Left lung (tissue), 10 donors: ENCODE results near the gene GMDS. TPM values are rescaled to one million over a fixed set of nuclear protein-coding genes. Genes with fewer than 3 reads are reported as not detected.

Source experiments
- ATAC-seq: fragments of 200-7000 bp; cut with Tn5 transposase; one replicate; pipeline ENCODE4 v1.9.1; 2020; ENCODE audit warnings: moderate library complexity
- DNase-seq, 4 donors: peaks; one replicate each; pipeline ENCODE4 v3.0.0-alpha.2; 2013 to 2020
- H3K27ac ChIP-seq, 2 donors: fragments of 200-600 bp; sonication (generic) in 1 of 2; one replicate each; pipeline versions ENCODE4 v1.5.0 to v1.8.0; 2020 to 2021
- H3K27me3 ChIP-seq, 2 donors: fragments of 200-600 bp; sonication (generic) in 1 of 2; one replicate each; pipeline versions ENCODE4 v1.5.0 to v1.8.0; 2020 to 2021
- H3K36me3 ChIP-seq, 2 donors: fragments of 200-600 bp; sonication (generic) in 1 of 2; one replicate each; pipeline versions ENCODE4 v1.5.0 to v1.8.0; 2020 to 2021
- H3K4me1 ChIP-seq, 2 donors: fragments of 200-600 bp; one replicate each; pipeline ENCODE4 v1.8.0; 2021
- H3K4me3 ChIP-seq, 2 donors: fragments of 200-600 bp; sonication (generic) in 1 of 2; one replicate each; pipeline versions ENCODE4 v1.5.0 to v1.8.0; 2020 to 2021; ENCODE audit warnings: mild to moderate bottlenecking in 1 of 2
- H3K9me3 ChIP-seq, 2 donors: fragments of 200-600 bp; sonication (generic) in 1 of 2; one replicate each; pipeline versions ENCODE4 v1.5.0 to v1.8.0; 2020 to 2021
- intact Hi-C, 2 donors: fragments of 100-400 bp; cut with DNase I; formaldehyde crosslinking; loops; one replicate each; pipeline versions ENCODE4 v1.11.2 to v1.14.2; 2022
- polyA plus RNA-seq, 6 donors: library from polyadenylated mRNA; unstranded; fragments of 120-200 nt; gene quantifications; one replicate each; pipeline ENCODE4 v1.2.1, GENCODE V29; 2013; ENCODE audit not compliant: insufficient read length in 6 of 6
- total RNA-seq, 2 donors: library from RNA; stranded (reverse); fragmentation: NEBNext Ultra II Directional; extraction: Animal tissue kit (Norgen Biotek cat#: 25700); gene quantifications; one replicate each; pipeline ENCODE4 v1.2.1, GENCODE V29; 2021
- TF ChIP-seq, protein P1 (sequence below), 2 donors: fragments of 200-600 bp; sonication (generic) in 1 of 2; IDR thresholded peaks; one replicate each; pipeline versions ENCODE4 v1.5.0 to v1.8.0; 2021; ENCODE audit warnings: antibody characterized with exemption in 2 of 2
- donor health status: DM: no; HTN: yes; CAD: no.
- donor health status: DM: no; HTN: no; CAD: no.

GMDS gene
- total and polyA plus RNA-seq, 8 donors, result 16.5 to 25.4 (median 21.2) TPM

DNA sequence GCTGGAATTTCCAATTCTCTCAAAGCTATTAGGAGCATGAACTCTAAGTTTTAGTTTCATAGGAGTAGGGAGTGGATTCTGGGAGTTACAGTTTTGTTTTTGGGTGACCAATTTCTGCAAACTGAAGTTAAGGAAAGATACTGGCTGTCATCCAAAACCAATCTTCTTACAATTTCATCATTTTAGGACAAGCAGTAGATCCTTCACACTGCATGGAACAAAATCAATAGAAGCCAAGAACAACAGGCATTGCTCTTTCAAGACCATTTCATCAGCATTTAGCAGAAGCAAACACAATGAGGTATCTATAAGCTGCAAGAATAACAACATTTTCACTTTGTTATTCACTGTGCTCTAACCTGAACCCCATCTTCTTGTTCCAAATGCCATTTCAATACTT is 173.0 kb downstream of the GMDS start:
- no peaks in the 10 kb centered on the region for H3K36me3 ChIP-seq
- TF ChIP-seq, protein P1, sequence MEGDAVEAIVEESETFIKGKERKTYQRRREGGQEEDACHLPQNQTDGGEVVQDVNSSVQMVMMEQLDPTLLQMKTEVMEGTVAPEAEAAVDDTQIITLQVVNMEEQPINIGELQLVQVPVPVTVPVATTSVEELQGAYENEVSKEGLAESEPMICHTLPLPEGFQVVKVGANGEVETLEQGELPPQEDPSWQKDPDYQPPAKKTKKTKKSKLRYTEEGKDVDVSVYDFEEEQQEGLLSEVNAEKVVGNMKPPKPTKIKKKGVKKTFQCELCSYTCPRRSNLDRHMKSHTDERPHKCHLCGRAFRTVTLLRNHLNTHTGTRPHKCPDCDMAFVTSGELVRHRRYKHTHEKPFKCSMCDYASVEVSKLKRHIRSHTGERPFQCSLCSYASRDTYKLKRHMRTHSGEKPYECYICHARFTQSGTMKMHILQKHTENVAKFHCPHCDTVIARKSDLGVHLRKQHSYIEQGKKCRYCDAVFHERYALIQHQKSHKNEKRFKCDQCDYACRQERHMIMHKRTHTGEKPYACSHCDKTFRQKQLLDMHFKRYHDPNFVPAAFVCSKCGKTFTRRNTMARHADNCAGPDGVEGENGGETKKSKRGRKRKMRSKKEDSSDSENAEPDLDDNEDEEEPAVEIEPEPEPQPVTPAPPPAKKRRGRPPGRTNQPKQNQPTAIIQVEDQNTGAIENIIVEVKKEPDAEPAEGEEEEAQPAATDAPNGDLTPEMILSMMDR (IDR thresholded peaks at IDR 0.05), result no peak
- ATAC-seq (no peak), DNase-seq (no peak)
- no peaks in the 10 kb centered on the region for H3K27me3 ChIP-seq
- H3K4me3 ChIP-seq, result no peak overlapping the region
- no peaks in the 10 kb centered on the region for H3K4me1 ChIP-seq
- H3K27ac ChIP-seq, result no peak overlapping the region
- H3K9me3 ChIP-seq, result peaks cover 0 to 3% of the 10 kb centered on the region in 2 donors
- intact Hi-C loops, result no loop called here

DNA sequence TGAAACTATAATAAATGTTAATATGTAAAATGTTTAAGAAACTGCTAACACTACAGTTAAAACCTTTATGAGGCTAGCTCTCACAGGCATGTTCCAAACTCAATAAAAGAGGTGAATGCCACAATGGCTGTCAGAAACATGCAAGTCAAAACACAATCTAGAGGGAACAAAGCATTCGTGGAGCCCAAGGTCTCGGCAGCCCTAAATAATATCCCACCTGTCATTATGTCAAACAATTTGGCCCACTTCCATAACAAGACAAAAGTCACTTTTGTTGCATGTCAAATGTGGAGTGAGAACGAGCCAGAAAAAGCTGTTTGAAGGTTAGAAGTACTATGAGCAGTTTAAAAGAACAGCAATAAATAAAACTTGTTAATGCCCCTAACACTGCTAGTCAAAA is 181.9 kb downstream of the GMDS start:
- ATAC-seq (no peak), DNase-seq (no peak)
- TF ChIP-seq, protein P1 (IDR thresholded peaks at IDR 0.05), result no peak
- no peaks in the 10 kb centered on the region for H3K27me3 ChIP-seq
- H3K9me3 ChIP-seq, result no peaks in the 10 kb centered on the region
- no peaks in the 10 kb centered on the region for H3K36me3 ChIP-seq
- intact Hi-C loops, result no loop called here
- H3K27ac ChIP-seq, result no peak overlapping the region
- no peaks in the 10 kb centered on the region for H3K4me1 ChIP-seq
- no peak overlapping the region for H3K4me3 ChIP-seq

GRCh38 chr6:2061880-2062279 is 183.5 kb downstream of the GMDS start:
- intact Hi-C loops, result no loop called here
- DNase-seq, result no peak

DNA sequence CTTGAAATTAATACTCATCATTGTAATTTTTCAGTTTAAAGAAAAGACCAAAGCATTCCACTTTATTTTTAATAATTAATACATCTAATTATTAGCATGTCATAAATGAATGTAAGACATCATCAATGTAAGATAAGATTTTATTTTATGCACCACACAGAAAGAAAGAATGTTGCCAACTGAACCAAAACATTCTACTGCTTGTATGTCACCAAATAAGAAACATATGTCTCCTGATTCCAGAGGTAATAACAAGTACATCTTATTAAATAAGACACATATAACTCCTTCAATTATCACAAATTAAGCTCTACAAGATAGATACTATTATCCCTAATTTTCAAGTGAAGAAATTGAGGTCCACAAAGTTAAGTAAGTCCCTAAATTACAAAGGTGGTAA is 189.5 kb downstream of the GMDS start:
- Histone ChIP-seq H3K4me3 (no peak overlapping the region), H3K27ac (no peak overlapping the region), H3K36me3 (no peaks in the 10 kb centered on the region), H3K27me3 (no peaks in the 10 kb centered on the region), H3K9me3 (no peaks in the 10 kb centered on the region), H3K4me1 (no peaks in the 10 kb centered on the region)
- intact Hi-C loops, result no loop called here
- TF ChIP-seq, protein P1 (IDR thresholded peaks at IDR 0.05), result no peak
- ATAC-seq (no peak), DNase-seq (no peak)

More at GRCh38 chr6:2061880-2062279, 183.5 kb downstream of the GMDS start:
- Histone ChIP-seq H3K36me3 (no peaks in the 10 kb centered on the region), H3K4me3 (no peak overlapping the region), H3K4me1 (no peaks in the 10 kb centered on the region), H3K27me3 (no peaks in the 10 kb centered on the region), H3K9me3 (no peaks in the 10 kb centered on the region), H3K27ac (no peak overlapping the region)
- TF ChIP-seq, protein P1 (IDR thresholded peaks at IDR 0.05), result no peak
- ATAC-seq, result no peak

- Histone ChIP-seq H3K4me3 (no peak overlapping the region), H3K36me3 (no peaks in the 10 kb centered on the region), H3K4me1 (no peaks in the 10 kb centered on the region), H3K27me3 (no peaks in the 10 kb centered on the region), H3K27ac (no peak overlapping the region), H3K9me3 (no peaks in the 10 kb centered on the region)
- no peak for DNase-seq
- intact Hi-C loops, result no loop called here
- TF ChIP-seq, protein P1 (IDR thresholded peaks at IDR 0.05), result no peak
- no peak for ATAC-seq
Measured at GRCh38 chr6:2055143-2055542, 190.3 kb downstream of the GMDS start.
